IPS DF 6.9 (cell line): ENCODE results near the gene KRTAP12-1.
"Not testable (repeated sequence)": the region's sequence is repeated elsewhere in the genome, so short reads cannot be mapped to it uniquely, and the experiment has no call there.

Source experiments
- DNase-seq: peaks from one replicate; pipeline ENCODE4 v3.0.0-alpha.2; 2013; ENCODE audit warnings: low read depth, low spot score
- H3K27ac ChIP-seq: one replicate; pipeline ENCODE4 v1.5.1; 2013; ENCODE audit warnings: low read length, control low read depth
- H3K27me3 ChIP-seq: 2 replicates; pipeline ENCODE4 v1.6.1; 2013; ENCODE audit warnings: mild to moderate bottlenecking, low read length; ENCODE audit not compliant: control insufficient read depth, insufficient read depth
- H3K36me3 ChIP-seq: 2 replicates; pipeline ENCODE4 v1.6.1; 2013; ENCODE audit warnings: low read length; ENCODE audit not compliant: control insufficient read depth, insufficient read depth
- H3K4me1 ChIP-seq: 2 replicates; pipeline ENCODE4 v1.6.1; 2013; ENCODE audit warnings: low read length; ENCODE audit not compliant: control insufficient read depth, insufficient read depth
- H3K4me3 ChIP-seq: 2 replicates; pipeline ENCODE4 v1.5.1; 2013; ENCODE audit warnings: mild to moderate bottlenecking, low read length
- H3K9me3 ChIP-seq: 2 replicates; pipeline ENCODE4 v1.6.1; 2013; ENCODE audit warnings: low read length, inconsistent platforms; ENCODE audit not compliant: control insufficient read depth, insufficient read depth
- WGBS: extraction: QIAGEN DNeasy Blood & Tissue Kit; methylation state at CpG from one replicate; pipeline ENCODE4 v1.1.7; 2013; ENCODE audit warnings: mixed read lengths, missing lambda C conversion rate; ENCODE audit not compliant: insufficient read length, insufficient coverage; 5-methylcytosine and 5-hydroxymethylcytosine counted together

The KRTAP12-1 gene

DNA sequence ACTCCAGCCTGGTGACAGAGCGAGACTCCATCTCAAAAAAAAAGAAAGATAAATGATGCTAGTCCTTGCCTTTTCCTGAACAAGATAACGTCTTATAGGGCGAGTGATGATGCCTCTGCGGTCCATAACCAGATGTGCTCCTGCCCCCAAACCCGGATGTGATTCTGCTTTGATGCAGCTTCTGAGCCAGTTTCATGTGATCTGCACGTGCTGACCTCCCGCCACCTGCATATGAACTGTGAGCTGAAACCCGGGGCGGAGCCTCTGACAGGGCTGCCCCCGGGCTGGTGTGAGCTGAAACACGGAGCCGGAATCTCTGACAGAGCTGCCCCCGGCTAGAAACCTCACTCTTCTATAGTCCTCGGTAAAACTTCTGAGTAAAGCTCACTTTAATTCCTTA is 28.8 kb downstream of the KRTAP12-1 start:
- no CpG with 5 or more reads among the region's 14 CpGs for WGBS
- DNase-seq: no peak

DNA sequence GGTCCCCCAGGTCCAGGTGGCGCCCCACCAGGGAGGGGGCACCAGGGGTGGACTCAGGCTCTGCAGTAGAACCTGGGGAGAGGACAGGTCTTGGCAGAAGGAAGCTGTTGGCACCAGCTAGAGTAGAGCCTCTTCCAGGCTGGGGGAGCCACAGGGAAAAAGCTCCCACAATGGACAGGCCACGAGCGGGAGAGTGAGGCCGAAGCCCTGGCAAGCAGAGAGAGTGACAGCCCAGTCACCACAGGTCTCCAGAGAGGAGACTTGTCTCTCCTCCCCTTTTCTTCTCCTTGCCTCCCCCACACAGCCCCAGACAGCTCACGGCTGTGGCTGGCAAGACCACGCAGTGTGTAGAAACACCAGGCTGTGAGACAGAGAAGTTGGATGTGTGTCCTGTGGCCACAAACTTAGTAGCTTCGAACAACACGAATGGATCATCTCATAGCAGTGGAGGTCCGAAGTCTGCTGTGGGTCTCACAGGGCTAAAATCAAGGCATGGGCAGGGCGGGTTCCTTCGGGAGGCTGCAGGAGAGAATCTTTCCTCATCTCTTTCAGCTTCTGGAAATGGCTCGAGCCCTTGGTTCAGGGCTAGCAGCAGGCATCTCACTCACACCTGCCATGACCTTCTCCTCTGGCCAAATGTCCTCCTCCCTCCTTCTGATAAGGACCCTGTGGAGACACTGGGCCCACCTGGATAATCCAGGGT is 30.8 kb downstream of the KRTAP12-1 start:
- H3K9me3 ChIP-seq: no peaks in the 10 kb centered on the region
- DNase-seq: no peak
- no peak overlapping the region for H3K27ac ChIP-seq
- no peak overlapping the region for H3K4me3 ChIP-seq
- H3K27me3 ChIP-seq: no peaks in the 10 kb centered on the region
- H3K36me3 ChIP-seq: no peaks in the 10 kb centered on the region
- H3K4me1 ChIP-seq: no peaks in the 10 kb centered on the region; the same call in 1 of the 2 replicates
- no CpG with 5 or more reads among the region's 12 CpGs for WGBS

More for the DNA sequence above, 28.8 kb downstream of the KRTAP12-1 start:
- Histone ChIP-seq H3K27ac (no peak overlapping the region), H3K9me3 (no peaks in the 10 kb centered on the region), H3K4me1 (no peaks in the 10 kb centered on the region; the same call in 1 of the 2 replicates), H3K36me3 (no peaks in the 10 kb centered on the region), H3K4me3 (no peak overlapping the region), H3K27me3 (no peaks in the 10 kb centered on the region)

GRCh38 chr21:44650265-44650972 is 31.5 kb downstream of the KRTAP12-1 start:
- no peaks in the 10 kb centered on the region; the same call in 1 of the 2 replicates for H3K4me1 ChIP-seq
- no peak overlapping the region for H3K4me3 ChIP-seq
- no peaks in the 10 kb centered on the region for H3K36me3 ChIP-seq
- no peak for DNase-seq
- no peaks in the 10 kb centered on the region for H3K27me3 ChIP-seq
- H3K9me3 ChIP-seq: no peaks in the 10 kb centered on the region
- WGBS: no CpG with 5 or more reads among the region's 20 CpGs
- H3K27ac ChIP-seq: no peak overlapping the region

- Histone ChIP-seq H3K4me1 (no peaks in the 10 kb centered on the region; the same call in 1 of the 2 replicates), H3K4me3 (no peak overlapping the region), H3K27ac (no peak overlapping the region), H3K27me3 (no peaks in the 10 kb centered on the region), H3K9me3 (no peaks in the 10 kb centered on the region), H3K36me3 (no peaks in the 10 kb centered on the region)
- no CpG with 5 or more reads among the region's 18 CpGs for WGBS
- no peak for DNase-seq
Measured at GRCh38 chr21:44649521-44650100, 32.4 kb downstream of the KRTAP12-1 start.

- Histone ChIP-seq H3K4me3 (no peak overlapping the region), H3K27ac (no peak overlapping the region), H3K9me3 (no peaks in the 10 kb centered on the region), H3K36me3 (no peaks in the 10 kb centered on the region), H3K4me1 (no peaks in the 10 kb centered on the region; the same call in 1 of the 2 replicates), H3K27me3 (no peaks in the 10 kb centered on the region)
- DNase-seq: no peak
- WGBS: no CpG with 5 or more reads among the region's 33 CpGs
Measured at GRCh38 chr21:44648557-44649311, 33.2 kb downstream of the KRTAP12-1 start.

- H3K4me3 ChIP-seq: no peak overlapping the region
- H3K27me3 ChIP-seq: no peaks in the 10 kb centered on the region
- WGBS: no CpG with 5 or more reads among the region's 8 CpGs
Measured at GRCh38 chr21:44647222-44647552, 34.8 kb downstream of the KRTAP12-1 start.

GRCh38 chr21:44646366-44647221 is 35.4 kb downstream of the KRTAP12-1 start, which contains the start of gene KRTAP10-11:
KRTAP10-11 (plus strand) TSS chr21:44646414; CDS start chr21:44646459, 45 bp downstream.
- DNase-seq, H3K27ac ChIP-seq, H3K4me1 ChIP-seq, H3K36me3 ChIP-seq, H3K27me3 ChIP-seq, H3K9me3 ChIP-seq, H3K4me3 ChIP-seq: not testable (repeated sequence)
- no CpG with 5 or more reads among the region's 21 CpGs for WGBS

More at GRCh38 chr21:44647222-44647552, 34.8 kb downstream of the KRTAP12-1 start:
- Histone ChIP-seq H3K4me1 (no peaks in the 10 kb centered on the region; the same call in 1 of the 2 replicates), H3K9me3 (no peaks in the 10 kb centered on the region), H3K36me3 (no peaks in the 10 kb centered on the region), H3K27ac (no peak overlapping the region)
- DNase-seq: no peak

DNA sequence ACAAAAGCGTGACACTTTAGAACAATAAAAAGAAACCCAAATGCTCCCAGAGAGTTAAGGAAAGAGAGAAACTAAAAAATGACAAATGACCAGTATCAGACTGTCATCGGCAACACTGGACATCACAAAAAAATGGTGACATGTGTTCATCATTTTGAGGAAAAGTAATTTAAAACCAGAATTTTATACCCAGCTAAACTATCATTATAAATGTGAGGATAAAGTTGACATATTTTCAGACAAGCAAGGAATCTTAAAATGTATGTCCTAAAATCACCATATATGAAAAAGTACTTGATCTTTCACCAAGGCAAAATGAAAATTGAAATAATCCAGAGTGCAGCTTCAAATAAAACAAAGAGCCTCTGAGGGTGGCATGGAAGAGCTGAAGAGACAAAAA is 37.1 kb downstream of the KRTAP12-1 start:
- H3K9me3 ChIP-seq: no peaks in the 10 kb centered on the region
- no peak for DNase-seq
- H3K27ac ChIP-seq: no peak overlapping the region
- H3K4me3 ChIP-seq: no peak overlapping the region
- no peaks in the 10 kb centered on the region for H3K36me3 ChIP-seq
- no CpG with 5 or more reads among the region's 2 CpGs for WGBS
- H3K4me1 ChIP-seq: no peaks in the 10 kb centered on the region; the same call in 1 of the 2 replicates
- H3K27me3 ChIP-seq: no peaks in the 10 kb centered on the region

DNA sequence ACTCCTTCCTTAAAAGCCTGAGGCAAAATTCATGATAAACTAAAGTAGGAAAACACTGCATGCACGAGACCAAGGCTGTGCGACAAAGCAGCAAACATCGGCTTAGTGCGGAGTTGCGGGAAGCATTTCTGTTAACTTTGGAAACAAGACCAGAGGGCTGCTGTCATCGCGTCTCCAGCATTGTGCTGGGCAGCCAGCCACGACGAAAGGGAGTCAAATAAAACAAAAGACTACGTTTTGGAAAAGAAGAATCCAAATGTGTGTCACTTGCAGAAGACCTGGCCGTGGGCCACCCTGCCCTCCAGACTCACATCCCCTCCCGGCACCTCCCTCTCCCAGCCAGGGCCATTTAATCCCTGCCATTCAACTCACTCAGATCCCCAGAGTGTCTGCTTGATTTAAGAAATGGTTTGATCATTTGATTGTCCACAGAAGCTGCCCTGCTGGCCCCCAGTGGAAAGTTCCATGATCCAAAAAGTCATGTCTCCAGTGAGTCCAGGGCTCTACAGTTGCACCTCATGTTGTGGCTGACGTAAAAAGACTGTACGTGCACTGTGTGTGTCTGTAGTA is 38.1 kb downstream of the KRTAP12-1 start:
- H3K9me3 ChIP-seq: no peaks in the 10 kb centered on the region
- DNase-seq: no peak
- H3K27me3 ChIP-seq: no peaks in the 10 kb centered on the region
- H3K4me1 ChIP-seq: no peaks in the 10 kb centered on the region
- no CpG with 5 or more reads among the region's 14 CpGs for WGBS
- H3K36me3 ChIP-seq: no peaks in the 10 kb centered on the region
- no peak overlapping the region for H3K27ac ChIP-seq
- H3K4me3 ChIP-seq: no peak overlapping the region
